Glomerular endothelial cell (primary cell): ENCODE data around the gene PIGX. TPM values are rescaled to one million over a fixed set of nuclear protein-coding genes. Genes with fewer than 3 reads are reported as not detected.
A peak's percentile ranks its signal among the peaks of the same experiment; 100 is the strongest.
"Not testable (repeated sequence)": the region's sequence is repeated elsewhere in the genome, so short reads cannot be mapped to it uniquely, and the experiment has no call there.

Source experiments
- DNase-seq: peaks from one replicate; pipeline ENCODE4 v3.0.0-alpha.2; 2011; ENCODE audit warnings: low read depth, low spot score; ENCODE audit errors: extremely low read depth
- total RNA-seq: library from RNA; depleted of rRNA; stranded (reverse); fragments of >200 nt; gene quantifications from 2 replicates; pipeline ENCODE4 v1.2.3, GENCODE V29; 2015

Gene PIGX
- total RNA-seq, 1 donor from 2014 or later: 19.7 TPM

- DNase-seq: no peak
These were observed 11.4 kb upstream of the PIGX start for GRCh38 chr3:196700801-196701200.

DNA sequence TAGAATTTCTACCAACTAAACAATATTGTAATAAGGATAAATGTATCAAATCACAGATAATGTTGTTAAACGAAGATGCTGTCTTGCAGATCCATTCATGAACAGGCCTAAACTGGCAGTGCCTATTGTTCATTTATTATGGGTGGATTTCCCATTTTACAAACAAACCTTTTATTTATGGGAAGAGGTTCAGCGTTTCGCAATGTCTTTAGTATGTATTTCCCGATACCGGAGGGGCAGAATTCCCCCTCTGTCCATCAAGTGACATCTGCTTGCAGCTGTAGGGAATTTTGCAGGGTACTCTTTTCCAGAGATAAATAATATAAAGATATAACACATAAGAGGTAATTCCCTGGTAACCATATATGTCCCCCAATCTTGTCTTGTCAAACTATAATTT is 5.8 kb upstream of the PIGX start:
- DNase-seq: no peak

- DNase-seq: no peak
These were observed 5.4 kb upstream of the PIGX start for GRCh38 chr3:196706731-196707130.

- no peak for DNase-seq
These were observed 4.6 kb upstream of the PIGX start for GRCh38 chr3:196707566-196707965.

DNA sequence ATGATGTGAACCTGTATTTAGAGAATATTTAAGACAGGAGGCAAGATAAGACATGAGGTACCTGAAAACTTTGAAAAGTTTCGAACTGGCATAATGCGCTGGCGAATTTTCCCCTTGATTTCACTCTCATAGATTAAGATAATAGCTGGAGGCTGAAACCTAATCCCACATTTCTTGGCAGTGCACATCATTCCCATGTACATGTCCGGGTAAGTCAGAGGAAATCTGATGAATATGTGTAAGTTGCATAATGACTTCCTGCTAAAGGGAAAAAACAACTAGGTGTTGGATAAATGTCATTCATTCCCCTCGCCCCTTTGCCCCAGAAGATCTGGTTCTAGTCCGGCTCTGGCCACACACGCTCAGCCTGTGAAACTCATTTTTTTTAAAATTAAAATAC is 3.7 kb upstream of the PIGX start:
- DNase-seq: no peak

- no peak for DNase-seq
These were observed 587 bp downstream of the PIGX start for GRCh38 chr3:196712514-196713413.

DNA sequence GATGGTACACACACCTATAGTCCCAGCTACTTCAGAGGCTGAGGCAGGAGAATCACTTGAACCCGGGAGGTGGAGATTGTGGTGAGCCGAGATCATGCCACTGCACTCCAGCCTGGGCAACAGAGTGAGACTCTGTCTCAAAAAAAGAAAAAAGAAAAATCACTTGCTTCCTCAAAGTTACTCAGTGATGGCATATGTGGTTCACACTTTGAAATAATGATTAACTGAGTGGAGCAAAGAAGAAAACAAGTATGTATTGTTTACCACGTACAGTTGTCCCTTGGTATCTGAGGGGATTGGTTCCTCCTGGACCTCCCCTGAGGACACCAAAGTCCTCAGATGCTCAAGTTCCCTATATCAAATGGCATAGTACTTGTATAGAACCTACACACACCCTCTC is 5.0 kb downstream of the PIGX start:
- not testable (repeated sequence) for DNase-seq

- no peak for DNase-seq
These were observed 8.9 kb downstream of the PIGX start for GRCh38 chr3:196721097-196721496.

DNA sequence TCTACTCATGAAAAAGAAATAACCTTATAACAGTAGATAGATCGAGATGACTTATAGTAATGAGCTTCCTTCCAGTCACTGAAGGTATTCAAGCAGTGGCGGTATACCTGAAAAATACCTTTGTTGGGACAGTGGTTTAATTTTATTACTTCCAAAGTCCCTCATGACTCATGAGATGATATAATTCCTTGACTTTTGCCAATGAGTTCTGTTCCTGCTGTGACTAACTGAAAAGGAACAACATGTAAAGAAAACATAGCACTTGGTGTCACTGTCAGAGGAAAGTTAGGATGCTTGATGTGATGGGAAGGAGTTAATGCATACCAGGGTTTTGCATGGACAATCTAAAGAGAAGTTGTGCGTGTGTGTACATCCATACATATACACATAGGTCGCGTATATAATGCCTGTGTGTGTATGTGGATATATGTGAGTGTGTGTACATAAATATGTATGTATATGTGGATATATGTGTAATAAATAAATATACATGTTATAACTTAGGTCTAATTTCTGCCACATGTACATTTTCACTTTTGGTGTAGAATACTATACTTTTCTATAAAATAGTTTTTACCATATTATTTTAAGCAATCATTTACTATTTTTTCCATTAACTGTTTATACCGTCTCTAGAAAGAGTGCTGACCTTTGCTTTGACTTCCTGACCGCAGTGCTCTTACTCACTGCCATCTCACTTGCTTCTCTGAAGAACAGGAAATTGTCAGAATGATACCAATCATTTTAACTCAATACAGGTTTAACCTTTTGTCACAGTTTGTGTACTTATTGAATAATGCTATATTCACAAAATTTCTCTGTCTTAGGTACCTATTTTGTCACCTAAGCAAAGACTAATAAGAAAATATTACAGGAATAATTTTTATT is 14.9 kb downstream of the PIGX start:
- no peak for DNase-seq

DNA sequence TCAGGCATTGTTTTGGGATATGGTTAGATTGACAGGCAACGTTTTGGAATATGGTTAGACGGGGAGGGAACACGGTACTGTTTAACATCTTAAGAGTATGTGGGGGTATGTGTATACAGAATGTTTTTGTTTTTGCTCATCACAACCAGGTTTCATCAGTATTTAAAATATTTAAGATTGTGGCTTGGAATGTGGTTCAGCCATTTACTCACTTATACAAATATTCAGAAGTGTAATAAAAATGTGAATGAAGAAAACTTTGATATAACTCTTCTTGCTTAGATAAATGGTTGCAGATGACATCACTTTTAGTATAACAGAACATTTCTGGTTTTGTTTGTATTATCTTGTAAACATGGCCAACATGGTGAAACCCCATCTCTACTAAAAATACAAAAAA is 23.6 kb downstream of the PIGX start:
- DNase-seq: no peak

DNA sequence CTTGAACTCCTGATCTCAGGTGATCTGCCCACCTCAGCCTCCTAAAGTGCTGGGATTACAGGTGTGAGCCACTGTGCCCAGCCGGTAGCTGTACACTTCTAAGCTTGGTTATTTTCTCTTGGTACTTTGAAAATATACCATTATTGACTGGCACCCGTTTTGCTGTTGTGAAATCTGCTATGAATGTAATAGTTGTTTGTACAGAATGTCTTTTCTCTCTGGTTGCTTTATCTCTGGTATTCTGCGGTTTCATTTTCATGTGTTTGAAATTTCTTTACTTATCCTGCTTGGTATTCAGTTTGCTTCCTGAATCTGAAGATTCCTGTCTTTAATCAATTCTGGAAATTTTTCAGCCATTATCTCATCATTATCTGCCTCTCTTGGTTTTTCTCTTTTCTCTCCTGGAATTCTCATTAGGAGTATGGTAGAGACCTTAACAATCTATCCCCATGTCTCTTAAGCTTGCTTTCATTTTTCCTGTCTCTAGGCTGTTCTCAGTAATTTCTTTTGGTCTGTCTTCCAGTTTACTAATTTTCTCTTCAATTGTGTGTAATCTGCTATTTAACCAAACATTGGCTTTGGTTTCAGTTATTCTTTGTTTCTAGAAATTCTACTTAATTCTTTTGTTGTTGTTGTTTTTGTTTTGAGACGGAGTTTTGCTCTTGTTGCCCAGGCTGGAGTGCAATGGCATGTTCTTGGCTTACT is 24.6 kb downstream of the PIGX start:
- DNase-seq: no peak

DNA sequence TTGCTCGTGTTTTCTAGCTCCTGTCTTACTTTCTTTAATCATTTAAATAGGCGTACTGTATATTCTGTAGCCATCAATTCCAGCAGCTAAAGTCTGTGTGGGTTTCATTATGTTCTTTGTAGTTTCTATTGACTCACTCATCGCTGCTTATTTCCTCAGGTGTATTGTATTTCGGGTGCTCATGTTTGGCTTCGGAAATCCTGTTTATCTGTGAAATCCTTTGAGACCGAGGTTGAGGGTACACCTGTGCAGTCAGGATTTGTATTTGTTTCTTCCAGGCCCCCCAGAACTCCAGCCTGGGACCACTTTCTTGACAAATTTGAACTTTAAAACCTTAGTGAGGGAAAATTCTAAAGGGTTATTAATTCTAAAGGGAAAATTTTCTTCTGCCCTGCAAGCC is 25.5 kb downstream of the PIGX start:
- DNase-seq: no peak

DNA sequence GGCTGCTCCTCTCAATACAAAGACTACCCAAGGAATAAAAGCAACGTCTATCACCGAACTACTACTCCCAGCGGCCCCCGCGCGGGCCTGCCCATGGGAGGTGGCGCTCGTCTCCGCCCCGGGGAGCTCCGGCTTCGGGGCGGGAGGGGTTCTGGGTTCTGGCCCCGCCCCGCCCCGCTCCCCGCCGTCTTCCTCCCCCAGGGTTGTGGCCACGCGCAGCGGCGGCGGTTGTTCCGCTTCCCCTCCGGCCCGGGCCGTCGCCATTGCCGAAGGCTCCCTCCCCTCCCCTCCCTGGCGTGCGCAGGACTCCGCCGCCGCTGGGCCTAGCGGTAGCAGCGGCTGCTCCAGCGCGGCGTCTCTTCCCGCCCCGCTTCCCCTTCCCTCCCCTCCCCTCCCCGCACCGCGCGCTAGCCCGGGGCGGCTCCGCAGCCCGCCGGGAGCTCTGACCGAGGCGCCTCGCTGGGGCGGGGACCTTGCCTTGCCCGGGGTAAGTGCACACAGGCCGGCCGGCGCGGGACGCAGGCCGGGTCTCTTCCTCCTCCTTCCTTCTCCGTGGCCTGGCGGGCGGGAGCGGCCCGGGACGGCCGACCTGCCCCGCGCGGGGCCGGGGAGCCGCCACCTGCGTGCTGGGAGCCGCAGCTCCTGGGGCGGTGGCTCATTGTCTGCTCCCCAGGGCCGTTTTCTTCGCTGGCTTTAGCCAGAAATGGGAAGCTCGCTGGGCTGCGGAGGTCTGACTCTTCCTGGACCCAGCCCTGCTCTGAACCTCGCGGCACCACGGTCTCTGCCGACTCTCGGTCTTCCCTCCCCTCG is 27.7 kb downstream of the PIGX start, which contains the start of gene PAK2:
PAK2 (plus strand) TSS at position 187 of the 810 bp plus-strand sequence. CDS start 42,790 bp downstream, outside the sequence.
- DNase-seq: no peak

DNA sequence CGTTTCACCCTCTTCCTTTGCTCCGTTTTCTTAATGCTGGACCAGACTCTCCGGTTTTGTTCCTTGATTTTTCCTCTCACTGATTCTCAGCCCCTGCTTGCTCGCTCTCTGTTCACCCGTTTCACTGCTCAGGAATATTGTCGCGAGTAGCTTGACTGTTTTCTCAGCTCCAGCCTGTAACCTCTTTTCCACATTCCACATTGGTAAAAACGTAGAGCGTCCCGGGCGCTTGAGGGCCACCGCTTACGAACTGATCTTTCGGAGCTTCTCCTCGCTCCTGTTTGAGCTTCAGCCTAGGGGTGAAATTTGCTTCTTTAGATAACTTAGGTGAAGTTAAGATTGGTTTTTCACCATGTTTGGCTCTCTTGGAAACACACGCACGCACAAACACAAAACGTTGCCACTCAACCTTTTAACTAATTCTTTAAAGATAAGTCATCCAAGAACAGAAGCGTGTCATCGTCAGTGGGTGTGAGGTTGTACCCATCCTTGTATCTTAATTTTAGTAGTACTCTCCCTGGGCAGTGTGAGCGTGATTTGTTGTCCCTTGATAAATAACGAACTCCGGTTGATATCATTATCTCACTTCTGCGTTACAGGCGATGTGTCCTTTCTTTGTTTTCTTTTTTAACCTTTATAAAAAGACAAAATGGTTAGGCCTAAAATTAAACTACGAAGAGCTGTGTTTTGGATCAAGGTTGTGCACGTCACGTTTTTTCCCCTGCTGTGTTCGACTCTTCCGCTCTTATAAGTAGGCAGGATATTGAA is 28.5 kb downstream of the PIGX start:
- DNase-seq: peak; percentile 23

- DNase-seq: no peak
These were observed 29.2 kb downstream of the PIGX start for GRCh38 chr3:196741249-196741889.

DNA sequence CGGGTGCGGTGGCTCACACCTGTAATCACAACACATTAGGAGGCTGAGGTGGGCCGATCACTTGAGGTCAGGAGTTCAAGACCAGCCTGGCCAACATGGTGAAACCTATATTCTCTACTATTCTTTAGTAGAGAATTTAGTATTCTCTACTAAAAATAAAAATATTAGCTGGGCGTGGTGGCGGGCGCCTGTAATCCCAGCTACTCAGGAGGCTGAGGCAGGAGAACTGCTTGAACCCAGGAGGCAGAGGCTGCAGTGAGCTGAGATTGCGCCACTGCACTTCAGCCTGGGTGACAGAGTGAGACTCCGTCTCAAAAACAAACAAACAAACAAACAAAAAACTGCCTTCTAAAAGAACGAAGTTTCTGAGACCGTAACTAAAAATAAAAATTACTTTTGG is 31.4 kb downstream of the PIGX start:
- DNase-seq: not testable (repeated sequence)

GRCh38 chr3:196749125-196749524 is 36.9 kb downstream of the PIGX start:
- DNase-seq: no peak

GRCh38 chr3:196753201-196753600 is 41.0 kb downstream of the PIGX start:
- no peak for DNase-seq
